Left lung (tissue), 10 donors: ENCODE results near the gene TGFB2. TPM values are rescaled to one million over a fixed set of nuclear protein-coding genes. Genes with fewer than 3 reads are reported as not detected.
A peak's percentile ranks its signal among the peaks of the same experiment; 100 is the strongest.

Source experiments
- ATAC-seq: fragments of 200-7000 bp; cut with Tn5 transposase; one replicate; pipeline ENCODE4 v1.9.1; 2020; ENCODE audit warnings: moderate library complexity
- DNase-seq, 4 donors: peaks; one replicate each; pipeline ENCODE4 v3.0.0-alpha.2; 2013 to 2020
- H3K27ac ChIP-seq, 2 donors: fragments of 200-600 bp; sonication (generic) in 1 of 2; one replicate each; pipeline versions ENCODE4 v1.5.0 to v1.8.0; 2020 to 2021
- H3K27me3 ChIP-seq, 2 donors: fragments of 200-600 bp; sonication (generic) in 1 of 2; one replicate each; pipeline versions ENCODE4 v1.5.0 to v1.8.0; 2020 to 2021
- H3K36me3 ChIP-seq, 2 donors: fragments of 200-600 bp; sonication (generic) in 1 of 2; one replicate each; pipeline versions ENCODE4 v1.5.0 to v1.8.0; 2020 to 2021
- H3K4me1 ChIP-seq, 2 donors: fragments of 200-600 bp; one replicate each; pipeline ENCODE4 v1.8.0; 2021
- H3K4me3 ChIP-seq, 2 donors: fragments of 200-600 bp; sonication (generic) in 1 of 2; one replicate each; pipeline versions ENCODE4 v1.5.0 to v1.8.0; 2020 to 2021; ENCODE audit warnings: mild to moderate bottlenecking in 1 of 2
- H3K9me3 ChIP-seq, 2 donors: fragments of 200-600 bp; sonication (generic) in 1 of 2; one replicate each; pipeline versions ENCODE4 v1.5.0 to v1.8.0; 2020 to 2021
- intact Hi-C, 2 donors: fragments of 100-400 bp; cut with DNase I; formaldehyde crosslinking; loops; one replicate each; pipeline versions ENCODE4 v1.11.2 to v1.14.2; 2022
- polyA plus RNA-seq, 6 donors: library from polyadenylated mRNA; unstranded; fragments of 120-200 nt; gene quantifications; one replicate each; pipeline ENCODE4 v1.2.1, GENCODE V29; 2013; ENCODE audit not compliant: insufficient read length in 6 of 6
- total RNA-seq, 2 donors: library from RNA; stranded (reverse); fragmentation: NEBNext Ultra II Directional; extraction: Animal tissue kit (Norgen Biotek cat#: 25700); gene quantifications; one replicate each; pipeline ENCODE4 v1.2.1, GENCODE V29; 2021
- TF ChIP-seq, protein P1 (sequence below), 2 donors: fragments of 200-600 bp; sonication (generic) in 1 of 2; IDR thresholded peaks; one replicate each; pipeline versions ENCODE4 v1.5.0 to v1.8.0; 2021; ENCODE audit warnings: antibody characterized with exemption in 2 of 2
- donor health status: DM: no; HTN: yes; CAD: no.
- donor health status: DM: no; HTN: no; CAD: no.

The TGFB2 gene
- total and polyA plus RNA-seq, 8 donors: 9.8 to 177 (median 136) TPM

GRCh38 chr1:218394989-218395388 is 49.9 kb downstream of the TGFB2 start:
- ATAC-seq (no peak), DNase-seq (no peak)
- Histone ChIP-seq H3K36me3 (no peaks in the 10 kb centered on the region), H3K4me1 (no peaks in the 10 kb centered on the region), H3K4me3 (no peak overlapping the region), H3K27me3 (no peaks in the 10 kb centered on the region), H3K9me3 (no peaks in the 10 kb centered on the region), H3K27ac (no peak overlapping the region)
- intact Hi-C loops: no loop called here
- TF ChIP-seq, protein P1, sequence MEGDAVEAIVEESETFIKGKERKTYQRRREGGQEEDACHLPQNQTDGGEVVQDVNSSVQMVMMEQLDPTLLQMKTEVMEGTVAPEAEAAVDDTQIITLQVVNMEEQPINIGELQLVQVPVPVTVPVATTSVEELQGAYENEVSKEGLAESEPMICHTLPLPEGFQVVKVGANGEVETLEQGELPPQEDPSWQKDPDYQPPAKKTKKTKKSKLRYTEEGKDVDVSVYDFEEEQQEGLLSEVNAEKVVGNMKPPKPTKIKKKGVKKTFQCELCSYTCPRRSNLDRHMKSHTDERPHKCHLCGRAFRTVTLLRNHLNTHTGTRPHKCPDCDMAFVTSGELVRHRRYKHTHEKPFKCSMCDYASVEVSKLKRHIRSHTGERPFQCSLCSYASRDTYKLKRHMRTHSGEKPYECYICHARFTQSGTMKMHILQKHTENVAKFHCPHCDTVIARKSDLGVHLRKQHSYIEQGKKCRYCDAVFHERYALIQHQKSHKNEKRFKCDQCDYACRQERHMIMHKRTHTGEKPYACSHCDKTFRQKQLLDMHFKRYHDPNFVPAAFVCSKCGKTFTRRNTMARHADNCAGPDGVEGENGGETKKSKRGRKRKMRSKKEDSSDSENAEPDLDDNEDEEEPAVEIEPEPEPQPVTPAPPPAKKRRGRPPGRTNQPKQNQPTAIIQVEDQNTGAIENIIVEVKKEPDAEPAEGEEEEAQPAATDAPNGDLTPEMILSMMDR (IDR thresholded peaks at IDR 0.05): no peak

DNA sequence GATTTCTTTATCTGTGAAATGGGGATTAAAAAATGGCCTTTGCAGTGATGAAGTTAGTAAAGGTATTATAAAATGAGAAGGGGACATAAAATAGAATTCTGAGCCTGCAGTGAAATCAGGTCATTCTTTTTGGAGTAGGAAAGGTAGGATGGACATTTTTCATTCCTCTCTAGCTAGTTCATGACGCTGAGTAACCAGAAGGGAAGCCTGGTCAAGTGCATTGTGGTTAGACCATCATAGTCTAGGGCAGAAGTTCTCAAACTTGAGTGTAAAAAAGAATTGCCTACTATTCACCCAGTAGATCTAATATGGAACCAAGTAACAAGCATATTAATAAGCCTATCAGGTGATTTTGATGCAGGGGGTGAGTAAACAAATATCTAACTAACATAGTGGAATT is 50.8 kb downstream of the TGFB2 start:
- Histone ChIP-seq H3K27me3 (no peaks in the 10 kb centered on the region), H3K9me3 (no peaks in the 10 kb centered on the region), H3K4me1 (no peaks in the 10 kb centered on the region), H3K27ac (no peak overlapping the region), H3K36me3 (no peaks in the 10 kb centered on the region), H3K4me3 (no peak overlapping the region)
- DNase-seq (no peak), ATAC-seq (no peak)
- intact Hi-C loops: no loop called here
- TF ChIP-seq, protein P1 (IDR thresholded peaks at IDR 0.05): no peak

DNA sequence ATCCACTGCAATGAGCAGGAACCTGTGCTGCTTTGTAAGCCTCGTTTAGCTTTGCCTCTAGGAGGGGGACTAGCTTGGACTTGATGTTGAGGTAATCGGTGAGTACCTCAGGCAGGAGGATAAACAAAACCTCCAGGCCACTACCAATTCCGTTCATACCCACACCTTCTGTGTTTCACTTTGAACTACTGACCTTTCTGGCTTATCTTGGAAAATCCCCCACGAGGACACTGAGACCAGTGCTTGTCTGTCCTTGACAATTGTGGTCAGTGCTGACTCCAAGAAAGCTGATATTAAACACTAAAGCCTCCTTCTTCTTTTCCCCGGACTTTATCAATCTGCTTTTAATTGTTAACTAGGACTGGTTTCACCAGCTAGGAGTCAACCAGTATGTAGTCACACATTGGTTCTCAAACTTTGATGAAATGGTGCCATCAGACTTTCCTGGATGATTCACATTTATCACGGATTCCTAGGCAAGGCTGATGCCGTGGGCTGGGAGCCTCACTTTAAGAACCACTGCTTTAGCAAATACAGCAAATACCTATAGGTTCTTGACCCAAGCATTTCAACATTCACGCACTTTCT is 52.7 kb downstream of the TGFB2 start:
- DNase-seq (no peak), ATAC-seq (peak; percentile 59)
- TF ChIP-seq, protein P1 (IDR thresholded peaks at IDR 0.05): no peak
- no peaks in the 10 kb centered on the region for H3K4me1 ChIP-seq
- H3K9me3 ChIP-seq: no peaks in the 10 kb centered on the region
- intact Hi-C loops: no loop called here
- no peaks in the 10 kb centered on the region for H3K27me3 ChIP-seq
- H3K4me3 ChIP-seq: no peak overlapping the region
- H3K27ac ChIP-seq: no peak overlapping the region
- no peaks in the 10 kb centered on the region for H3K36me3 ChIP-seq

- Histone ChIP-seq H3K9me3 (no peaks in the 10 kb centered on the region), H3K27ac (no peak overlapping the region), H3K36me3 (no peaks in the 10 kb centered on the region), H3K27me3 (no peaks in the 10 kb centered on the region), H3K4me1 (no peaks in the 10 kb centered on the region), H3K4me3 (no peak overlapping the region)
- DNase-seq (peak in 1 of 4 donors; percentile 51), ATAC-seq (no peak)
- intact Hi-C loops: no loop called here
- TF ChIP-seq, protein P1 (IDR thresholded peaks at IDR 0.05): no peak
Measured at GRCh38 chr1:218400624-218401023, 55.5 kb downstream of the TGFB2 start.

- no peak for ATAC-seq
- H3K4me3 ChIP-seq: no peak overlapping the region
Measured at GRCh38 chr1:218401441-218401997, 56.4 kb downstream of the TGFB2 start.

More at GRCh38 chr1:218401441-218401997, 56.4 kb downstream of the TGFB2 start:
- TF ChIP-seq, protein P1 (IDR thresholded peaks at IDR 0.05): no peak
- H3K4me1 ChIP-seq: no peaks in the 10 kb centered on the region
- no peak overlapping the region for H3K27ac ChIP-seq
- H3K27me3 ChIP-seq: no peaks in the 10 kb centered on the region
- no peaks in the 10 kb centered on the region for H3K9me3 ChIP-seq
- DNase-seq: no peak
- intact Hi-C loops: no loop called here
- H3K36me3 ChIP-seq: no peaks in the 10 kb centered on the region
